GM12878 (cell line): ENCODE measurements around the gene KRT86. TPM values are rescaled to one million over a fixed set of nuclear protein-coding genes. Genes with fewer than 3 reads are reported as not detected.

Source experiments
- ATAC-seq: fragments of 200-7000 bp; cut with Tn5 transposase; 3 replicates; pipeline ENCODE4 v1.9.1; 2020; ENCODE audit warnings: mild to moderate bottlenecking, moderate library complexity
- BruUV-seq: library from RNA; stranded (reverse); fragments of 400-500 nt; replicated peaks from 2 replicates; lab custom pipeline; 2021; lab: Mats Ljungman, UMichigan
- CTCF ChIA-PET: fragments of 300-600 bp; sonication (Branson Sonifier 250); formaldehyde crosslinking; extraction: SDS; loops from one replicate; lab custom pipeline; 2021; ENCODE audit warnings: inconsistent platforms; lab: Yijun Ruan, JAX
- POLR2A ChIA-PET: fragments of 350-600 bp; formaldehyde crosslinking; extraction: SDS; loops from one replicate; lab custom pipeline; 2021; ENCODE audit warnings: inconsistent platforms; lab: Charles Lee
- RAD21 ChIA-PET: fragments of 300-600 bp; sonication (Branson Sonifier 250); formaldehyde crosslinking; loops from one replicate; lab custom pipeline; 2023; ENCODE audit warnings: antibody characterized with exemption; ENCODE audit not compliant: unreplicated experiment; lab: Charles Lee
- SMC1A ChIA-PET: fragments of 300-600 bp; sonication (Branson Sonifier 250); formaldehyde crosslinking; loops from one replicate; lab custom pipeline; 2023; ENCODE audit not compliant: unreplicated experiment, uncharacterized antibody; lab: Charles Lee
- DNase-seq: peaks from one replicate; pipeline ENCODE4 v3.0.0-alpha.2; 2011; ENCODE audit warnings: low read depth, low spot score
- FAIRE-seq: peaks from 3 replicates; lab custom pipeline; 2011; peaks lifted over from hg19 to GRCh38; lab: Jason Lieb, UNC
- H2AFZ ChIP-seq: 2 replicates; pipeline ENCODE4 v1.6.0; 2011; ENCODE audit warnings: low read depth, low read length, control low read depth; ENCODE audit not compliant: control insufficient read depth
- H3K27ac ChIP-seq: 2 replicates; pipeline ENCODE4 v1.5.1; 2011; ENCODE audit warnings: control low read depth; ENCODE audit not compliant: control insufficient read depth, insufficient read depth
- H3K27me3 ChIP-seq, 2 experiments: replicated peaks in 1 of 2; 2 replicates each; pipeline versions ENCODE4 v1.6.0 to v1.6.1; 2011; ENCODE audit warnings: low read length in 1 of 2; ENCODE audit not compliant: control insufficient read depth in 2 of 2, insufficient read depth in 2 of 2
- H3K36me3 ChIP-seq, 2 experiments: 2 replicates each; pipeline ENCODE4 v1.5.1; 2011; ENCODE audit warnings: low read length in 1 of 2; ENCODE audit not compliant: control insufficient read depth in 2 of 2, insufficient read depth in 2 of 2
- H3K4me1 ChIP-seq: 2 replicates; pipeline ENCODE4 v1.6.1; 2011; ENCODE audit warnings: mild to moderate bottlenecking, low read length, moderate library complexity, mixed read lengths; ENCODE audit not compliant: control insufficient read depth, insufficient read depth
- H3K4me2 ChIP-seq: 2 replicates; pipeline ENCODE4 v1.6.0; 2011; ENCODE audit warnings: control low read depth; ENCODE audit not compliant: control insufficient read depth, insufficient read depth
- H3K4me3 ChIP-seq: fragments of 200-600 bp; sonication (generic); 2 replicates; pipeline ENCODE4 v1.5.1; 2016
- H3K79me2 ChIP-seq: 2 replicates; pipeline ENCODE4 v1.6.0; 2011; ENCODE audit warnings: low read length; ENCODE audit not compliant: control insufficient read depth, insufficient read depth
- H3K9ac ChIP-seq: 2 replicates; pipeline ENCODE4 v1.8.0; 2011; ENCODE audit warnings: low read length, control low read depth, mixed read lengths; ENCODE audit not compliant: control insufficient read depth, insufficient read depth
- H3K9me3 ChIP-seq: replicated peaks from 3 replicates; pipeline ENCODE4 v1.5.1; 2011; ENCODE audit warnings: mild to moderate bottlenecking, low read length; ENCODE audit not compliant: control insufficient read depth, insufficient read depth
- H4K20me1 ChIP-seq: 2 replicates; pipeline ENCODE4 v1.6.0; 2011; ENCODE audit not compliant: control insufficient read depth, insufficient read depth
- BACH1 ChIP-seq: fragments of 450-650 bp; IDR thresholded peaks from 2 replicates; pipeline ENCODE4 v1.6.1; 2017; ENCODE audit warnings: mild to moderate bottlenecking, borderline replicate concordance
- WGBS: methylation state at CpG from one replicate; pipeline ENCODE4 v1.1.6; 2016; ENCODE audit warnings: low lambda C conversion rate; ENCODE audit not compliant: insufficient replicate concordance, insufficient coverage; ENCODE audit errors: missing lambda C conversion rate; 5-methylcytosine and 5-hydroxymethylcytosine counted together
- in situ Hi-C: fragments of 300-500 bp; cut with MboI; formaldehyde crosslinking; loops from 9 replicates; pipeline ENCODE4 v1.14.3; 2018; ENCODE audit warnings: mixed read lengths
- intact Hi-C: fragments of 100-400 bp; cut with micrococcal nuclease; formaldehyde crosslinking; loops from one replicate; pipeline ENCODE4 v1.14.2; 2022; ENCODE audit not compliant: unreplicated experiment
- polyA plus RNA-seq, 11 experiments: library from polyadenylated mRNA; depleted of rRNA in 4 of 11; unstranded in 6 of 11; stranded (reverse) in 5 of 11; fragments of >200 nt; fragmentation: Nextera tagmentation in 4 of 11; fragmentation: Illumina TruSeq in 1 of 11; extraction: Ambion mirVana in 4 of 11; extraction: Trizol in 1 of 11; gene quantifications; 1 replicate in 1 of 11; 2 replicates in 10 of 11; pipeline versions ENCODE4 v1.2.1 to v1.2.3, GENCODE V29; 2011 to 2016; ENCODE audit warnings: inconsistent platforms in 2 of 11, missing spikeins in 2 of 11, low read depth in 1 of 11
- total RNA-seq, 4 experiments: library from RNA; depleted of rRNA in 3 of 4; stranded (reverse); fragments of >200 nt in 3 of 4; fragmentation: Illumina TruSeq in 1 of 4; extraction: Trizol in 1 of 4; gene quantifications; 2 replicates each; pipeline versions ENCODE4 v1.2.1 to v1.2.3, GENCODE V29; 2013 to 2021
- TF ChIP-seq, protein P1 (sequence below): fragments of 450-650 bp; IDR thresholded peaks from 2 replicates; pipeline ENCODE4 v1.6.1; 2017; ENCODE audit warnings: antibody characterized with exemption, mild to moderate bottlenecking, moderate library complexity
- TF ChIP-seq, protein P2 (sequence below): IDR thresholded peaks from 2 replicates; pipeline ENCODE4 v1.6.1; 2011; ENCODE audit warnings: low read depth, low read length, improper control_type of control experiment, borderline replicate concordance
- TF ChIP-seq, protein P3 (sequence below), 3 experiments: IDR thresholded peaks in 2 of 3; conservative IDR thresholded peaks in 1 of 3; 2 replicates each; pipeline ENCODE4 v1.5.1; 2011; ENCODE audit warnings: low read depth in 3 of 3, low read length in 3 of 3, mild to moderate bottlenecking in 3 of 3, control low read depth in 2 of 3, moderate library complexity in 2 of 3, inconsistent platforms in 1 of 3, mixed read lengths in 1 of 3; ENCODE audit not compliant: control insufficient read depth in 2 of 3, insufficient read depth in 1 of 3; ENCODE audit errors: extremely low read depth in 1 of 3
- TF ChIP-seq, protein P4 (sequence below): fragments of 450-650 bp; formaldehyde crosslinking; IDR thresholded peaks from 2 replicates; pipeline ENCODE4 v1.4.0; 2020; ENCODE audit warnings: mild to moderate bottlenecking, moderate library complexity

The KRT86 gene
- total and polyA plus RNA-seq, 10 of the 15 experiments (the other 5 are each of a cell fraction or from before 2014, with no cell fraction given) = 0.11 to 0.54 (median 0.18) TPM; not detected in 4

DNA sequence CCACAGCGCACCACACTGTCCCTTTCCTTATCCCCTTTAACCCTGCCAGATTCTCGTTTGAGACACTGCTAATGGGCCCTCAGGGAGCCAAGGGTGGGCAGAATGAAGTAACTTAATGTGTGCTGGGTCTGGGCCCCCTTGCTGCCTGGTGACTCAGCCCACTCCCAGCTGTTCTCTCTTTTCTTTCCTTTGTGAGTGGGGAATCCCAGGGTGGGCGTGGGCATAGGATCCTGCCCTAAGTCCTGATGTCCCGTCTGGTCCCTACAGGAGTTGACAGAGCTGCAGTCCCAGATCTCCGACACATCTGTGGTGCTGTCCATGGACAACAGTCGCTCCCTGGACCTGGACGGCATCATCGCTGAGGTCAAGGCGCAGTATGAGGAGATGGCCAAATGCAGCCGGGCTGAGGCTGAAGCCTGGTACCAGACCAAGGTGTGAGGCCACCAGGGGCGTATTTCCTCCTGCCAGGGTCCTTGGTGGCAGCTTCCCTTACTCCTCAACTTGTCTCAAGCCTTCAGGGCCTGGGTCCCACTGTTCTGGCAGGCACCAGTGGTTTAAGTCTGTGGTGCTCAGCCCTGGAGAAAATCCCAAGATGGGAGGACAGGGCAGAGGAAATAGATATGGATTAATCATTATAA lies 33.1 kb upstream of the KRT86 start:
- Histone ChIP-seq H3K79me2 (no peaks in the 10 kb centered on the region; the same call in 1 of the 2 replicates), H4K20me1 (no peaks in the 10 kb centered on the region), H3K9me3 (no peaks in the 10 kb centered on the region), H3K9ac (no peak overlapping the region), H3K27me3 (no peaks in the 10 kb centered on the region), H3K4me1 (peaks cover 16% of the 10 kb centered on the region), H3K27ac (no peak overlapping the region), H3K36me3 (no peaks in the 10 kb centered on the region), H3K4me3 (no peak overlapping the region), H2AFZ (no peak overlapping the region), H3K4me2 (no peak overlapping the region)
- ChIA-PET CTCF (interaction anchor here (1.6 to 1.8 kb wide), 2 partner anchors 16 to 38 kb away, joined by 4 to 5 read pairs; no protein-coding TSS in a partner anchor), RAD21 (no interaction called here), POLR2A (interaction anchor here (0.5 kb wide), 1 partner anchor 37 kb away, joined by 6 read pairs; no protein-coding TSS in a partner anchor), SMC1A (no interaction called here)
- no peak for TF ChIP-seq BACH1
- TF ChIP-seq, protein P1, sequence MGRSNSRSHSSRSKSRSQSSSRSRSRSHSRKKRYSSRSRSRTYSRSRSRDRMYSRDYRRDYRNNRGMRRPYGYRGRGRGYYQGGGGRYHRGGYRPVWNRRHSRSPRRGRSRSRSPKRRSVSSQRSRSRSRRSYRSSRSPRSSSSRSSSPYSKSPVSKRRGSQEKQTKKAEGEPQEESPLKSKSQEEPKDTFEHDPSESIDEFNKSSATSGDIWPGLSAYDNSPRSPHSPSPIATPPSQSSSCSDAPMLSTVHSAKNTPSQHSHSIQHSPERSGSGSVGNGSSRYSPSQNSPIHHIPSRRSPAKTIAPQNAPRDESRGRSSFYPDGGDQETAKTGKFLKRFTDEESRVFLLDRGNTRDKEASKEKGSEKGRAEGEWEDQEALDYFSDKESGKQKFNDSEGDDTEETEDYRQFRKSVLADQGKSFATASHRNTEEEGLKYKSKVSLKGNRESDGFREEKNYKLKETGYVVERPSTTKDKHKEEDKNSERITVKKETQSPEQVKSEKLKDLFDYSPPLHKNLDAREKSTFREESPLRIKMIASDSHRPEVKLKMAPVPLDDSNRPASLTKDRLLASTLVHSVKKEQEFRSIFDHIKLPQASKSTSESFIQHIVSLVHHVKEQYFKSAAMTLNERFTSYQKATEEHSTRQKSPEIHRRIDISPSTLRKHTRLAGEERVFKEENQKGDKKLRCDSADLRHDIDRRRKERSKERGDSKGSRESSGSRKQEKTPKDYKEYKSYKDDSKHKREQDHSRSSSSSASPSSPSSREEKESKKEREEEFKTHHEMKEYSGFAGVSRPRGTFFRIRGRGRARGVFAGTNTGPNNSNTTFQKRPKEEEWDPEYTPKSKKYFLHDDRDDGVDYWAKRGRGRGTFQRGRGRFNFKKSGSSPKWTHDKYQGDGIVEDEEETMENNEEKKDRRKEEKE = no peak
- TF ChIP-seq, protein P2, sequence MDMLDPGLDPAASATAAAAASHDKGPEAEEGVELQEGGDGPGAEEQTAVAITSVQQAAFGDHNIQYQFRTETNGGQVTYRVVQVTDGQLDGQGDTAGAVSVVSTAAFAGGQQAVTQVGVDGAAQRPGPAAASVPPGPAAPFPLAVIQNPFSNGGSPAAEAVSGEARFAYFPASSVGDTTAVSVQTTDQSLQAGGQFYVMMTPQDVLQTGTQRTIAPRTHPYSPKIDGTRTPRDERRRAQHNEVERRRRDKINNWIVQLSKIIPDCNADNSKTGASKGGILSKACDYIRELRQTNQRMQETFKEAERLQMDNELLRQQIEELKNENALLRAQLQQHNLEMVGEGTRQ = no peak
- TF ChIP-seq, protein P3, sequence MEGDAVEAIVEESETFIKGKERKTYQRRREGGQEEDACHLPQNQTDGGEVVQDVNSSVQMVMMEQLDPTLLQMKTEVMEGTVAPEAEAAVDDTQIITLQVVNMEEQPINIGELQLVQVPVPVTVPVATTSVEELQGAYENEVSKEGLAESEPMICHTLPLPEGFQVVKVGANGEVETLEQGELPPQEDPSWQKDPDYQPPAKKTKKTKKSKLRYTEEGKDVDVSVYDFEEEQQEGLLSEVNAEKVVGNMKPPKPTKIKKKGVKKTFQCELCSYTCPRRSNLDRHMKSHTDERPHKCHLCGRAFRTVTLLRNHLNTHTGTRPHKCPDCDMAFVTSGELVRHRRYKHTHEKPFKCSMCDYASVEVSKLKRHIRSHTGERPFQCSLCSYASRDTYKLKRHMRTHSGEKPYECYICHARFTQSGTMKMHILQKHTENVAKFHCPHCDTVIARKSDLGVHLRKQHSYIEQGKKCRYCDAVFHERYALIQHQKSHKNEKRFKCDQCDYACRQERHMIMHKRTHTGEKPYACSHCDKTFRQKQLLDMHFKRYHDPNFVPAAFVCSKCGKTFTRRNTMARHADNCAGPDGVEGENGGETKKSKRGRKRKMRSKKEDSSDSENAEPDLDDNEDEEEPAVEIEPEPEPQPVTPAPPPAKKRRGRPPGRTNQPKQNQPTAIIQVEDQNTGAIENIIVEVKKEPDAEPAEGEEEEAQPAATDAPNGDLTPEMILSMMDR (IDR thresholded peaks at IDR 0.05 in 2 of 3, conservative IDR thresholded peaks at IDR 0.05 in 1 of 3; ENCODE audit: control insufficient read depth in 2 of 3, extremely low read depth in 1 of 3, insufficient read depth in 1 of 3, low read depth in 3 of 3, low read length in 3 of 3) = peak in 2 of 3 experiments; percentile 9 to 23; a peak in 1 of 6 replicates
- TF ChIP-seq, protein P4, sequence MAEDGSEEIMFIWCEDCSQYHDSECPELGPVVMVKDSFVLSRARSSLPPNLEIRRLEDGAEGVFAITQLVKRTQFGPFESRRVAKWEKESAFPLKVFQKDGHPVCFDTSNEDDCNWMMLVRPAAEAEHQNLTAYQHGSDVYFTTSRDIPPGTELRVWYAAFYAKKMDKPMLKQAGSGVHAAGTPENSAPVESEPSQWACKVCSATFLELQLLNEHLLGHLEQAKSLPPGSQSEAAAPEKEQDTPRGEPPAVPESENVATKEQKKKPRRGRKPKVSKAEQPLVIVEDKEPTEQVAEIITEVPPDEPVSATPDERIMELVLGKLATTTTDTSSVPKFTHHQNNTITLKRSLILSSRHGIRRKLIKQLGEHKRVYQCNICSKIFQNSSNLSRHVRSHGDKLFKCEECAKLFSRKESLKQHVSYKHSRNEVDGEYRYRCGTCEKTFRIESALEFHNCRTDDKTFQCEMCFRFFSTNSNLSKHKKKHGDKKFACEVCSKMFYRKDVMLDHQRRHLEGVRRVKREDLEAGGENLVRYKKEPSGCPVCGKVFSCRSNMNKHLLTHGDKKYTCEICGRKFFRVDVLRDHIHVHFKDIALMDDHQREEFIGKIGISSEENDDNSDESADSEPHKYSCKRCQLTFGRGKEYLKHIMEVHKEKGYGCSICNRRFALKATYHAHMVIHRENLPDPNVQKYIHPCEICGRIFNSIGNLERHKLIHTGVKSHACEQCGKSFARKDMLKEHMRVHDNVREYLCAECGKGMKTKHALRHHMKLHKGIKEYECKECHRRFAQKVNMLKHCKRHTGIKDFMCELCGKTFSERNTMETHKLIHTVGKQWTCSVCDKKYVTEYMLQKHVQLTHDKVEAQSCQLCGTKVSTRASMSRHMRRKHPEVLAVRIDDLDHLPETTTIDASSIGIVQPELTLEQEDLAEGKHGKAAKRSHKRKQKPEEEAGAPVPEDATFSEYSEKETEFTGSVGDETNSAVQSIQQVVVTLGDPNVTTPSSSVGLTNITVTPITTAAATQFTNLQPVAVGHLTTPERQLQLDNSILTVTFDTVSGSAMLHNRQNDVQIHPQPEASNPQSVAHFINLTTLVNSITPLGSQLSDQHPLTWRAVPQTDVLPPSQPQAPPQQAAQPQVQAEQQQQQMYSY (CRISPR knock-in tag) = no peak
- DNase-seq (no peak), FAIRE-seq (no peak), ATAC-seq (no peak)
- intact Hi-C loops = no loop called here
- 46% methylated on average over 11 of the region's 11 CpGs for WGBS
- in situ Hi-C loops = no loop called here
- BruUV-seq = no TSS peak
